Mesendoderm (in vitro differentiated cells): Measurements from ENCODE around the gene ZNF778.

ENCODE experiments used
- DNase-seq: peaks from one replicate; pipeline ENCODE4 v3.0.0; 2013
- H2AK5ac ChIP-seq: 2 replicates; pipeline ENCODE4 v1.6.1; 2013; ENCODE audit warnings: low read length, inconsistent platforms
- H2BK120ac ChIP-seq: 2 replicates; pipeline ENCODE4 v1.6.1; 2013; ENCODE audit warnings: low read depth, mild to moderate bottlenecking, low read length, moderate library complexity, mixed read lengths
- H2BK15ac ChIP-seq: replicated peaks from 2 replicates; pipeline ENCODE4 v1.6.1; 2013; ENCODE audit warnings: low read depth, mild to moderate bottlenecking, moderate library complexity
- H2BK5ac ChIP-seq: 2 replicates; pipeline ENCODE4 v1.6.1; 2013; ENCODE audit warnings: low read length, inconsistent platforms
- H3K18ac ChIP-seq: 2 replicates; pipeline ENCODE4 v1.6.1; 2013; ENCODE audit warnings: mild to moderate bottlenecking, low read length, mixed read lengths
- H3K23ac ChIP-seq: one replicate; pipeline ENCODE4 v1.6.1; 2013; ENCODE audit warnings: low read length
- H3K27ac ChIP-seq: 2 replicates; pipeline ENCODE4 v1.5.1; 2013; ENCODE audit warnings: low read depth, mild to moderate bottlenecking, inconsistent platforms, low read length, moderate library complexity
- H3K27me3 ChIP-seq: 2 replicates; pipeline ENCODE4 v1.6.1; 2013; ENCODE audit warnings: low read length, control low read depth, mild to moderate bottlenecking, inconsistent platforms; ENCODE audit not compliant: insufficient read depth, poor library complexity
- H3K36me3 ChIP-seq: 2 replicates; pipeline ENCODE4 v1.6.1; 2013; ENCODE audit warnings: low read length, inconsistent platforms; ENCODE audit not compliant: control insufficient read depth, insufficient read depth
- H3K4ac ChIP-seq: one replicate; pipeline ENCODE4 v1.6.1; 2013; ENCODE audit warnings: low read depth, mild to moderate bottlenecking, low read length, moderate library complexity
- H3K4me1 ChIP-seq: 2 replicates; pipeline ENCODE4 v1.6.1; 2013; ENCODE audit warnings: low read depth, low read length, inconsistent platforms; ENCODE audit not compliant: control insufficient read depth
- H3K4me2 ChIP-seq: 2 replicates; pipeline ENCODE4 v1.6.1; 2013; ENCODE audit warnings: low read length
- H3K4me3 ChIP-seq: 2 replicates; pipeline ENCODE4 v1.5.1; 2013; ENCODE audit warnings: mild to moderate bottlenecking, low read length
- H3K56ac ChIP-seq: one replicate; pipeline ENCODE4 v1.6.1; 2013; ENCODE audit warnings: low read length
- H3K79me1 ChIP-seq: 2 replicates; pipeline ENCODE4 v1.6.1; 2013; ENCODE audit warnings: low read length, inconsistent platforms
- H3K79me2 ChIP-seq: 2 replicates; pipeline ENCODE4 v1.6.1; 2013; ENCODE audit warnings: mild to moderate bottlenecking, low read length; ENCODE audit not compliant: control insufficient read depth, insufficient read depth
- H3K9ac ChIP-seq: 2 replicates; pipeline ENCODE4 v1.6.1; 2013; ENCODE audit warnings: low read length, inconsistent platforms
- H4K5ac ChIP-seq: one replicate; pipeline ENCODE4 v1.6.1; 2013; ENCODE audit warnings: low read length
- H4K8ac ChIP-seq: one replicate; pipeline ENCODE4 v1.6.1; 2013; ENCODE audit warnings: low read depth, mild to moderate bottlenecking, control low read depth, low read length, moderate library complexity
- WGBS: extraction: QIAGEN DNeasy Blood & Tissue Kit; methylation state at CpG from one replicate; pipeline ENCODE4 v1.1.7; 2013; ENCODE audit warnings: low lambda C conversion rate, missing lambda C conversion rate; ENCODE audit not compliant: insufficient coverage; ENCODE audit errors: extremely low coverage; 5-methylcytosine and 5-hydroxymethylcytosine counted together

Gene ZNF778

DNA sequence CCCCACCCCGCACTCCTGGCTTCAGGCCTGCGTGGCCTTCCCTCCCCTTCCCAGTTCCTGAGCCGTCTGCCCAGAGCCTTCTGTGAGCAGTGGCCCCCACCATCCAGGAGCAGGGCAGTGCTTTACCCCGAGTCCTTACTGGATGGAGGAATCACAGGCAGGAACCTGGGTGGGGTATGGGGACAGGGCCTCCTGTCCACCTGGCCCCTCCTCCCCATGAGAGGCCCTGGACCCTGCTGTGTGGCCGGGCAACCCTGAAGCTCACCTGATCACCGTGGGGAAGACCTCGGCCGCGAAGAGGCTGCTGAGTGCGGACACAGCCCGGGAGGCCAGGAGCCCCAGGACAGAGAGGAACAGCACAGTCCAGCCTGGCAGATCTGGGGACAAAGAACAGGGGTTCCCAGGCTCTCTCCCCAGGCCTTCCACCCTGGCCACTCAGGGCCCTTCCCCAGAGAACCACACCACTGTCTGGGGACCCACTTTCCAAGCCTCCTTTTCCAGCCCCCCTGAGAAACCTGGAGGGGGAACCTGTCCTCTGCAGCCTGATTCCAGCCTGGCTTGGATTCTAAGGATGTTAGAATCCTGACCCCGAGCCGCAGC, 20.4 kb upstream of the ZNF778 start:
- H3K27ac ChIP-seq, result no peak overlapping the region
- no peak overlapping the region for H2BK15ac ChIP-seq
- WGBS, result no CpG with 5 or more reads among the region's 13 CpGs
- no peak overlapping the region for H3K4me3 ChIP-seq
- H3K36me3 ChIP-seq, result no peaks in the 10 kb centered on the region
- no peaks in the 10 kb centered on the region for H3K4me1 ChIP-seq
- no peak for DNase-seq
- no peak overlapping the region for H2AK5ac ChIP-seq
- no peak overlapping the region for H4K8ac ChIP-seq
- H4K5ac ChIP-seq, result no peak overlapping the region
- H3K56ac ChIP-seq, result no peak overlapping the region
- H2BK120ac ChIP-seq, result no peak overlapping the region
- no peak overlapping the region for H3K4ac ChIP-seq
- H3K9ac ChIP-seq, result no peak overlapping the region
- no peak overlapping the region for H3K4me2 ChIP-seq
- no peak overlapping the region for H3K18ac ChIP-seq
- peaks cover 3% of the 10 kb centered on the region for H3K27me3 ChIP-seq
- H3K23ac ChIP-seq, result no peak overlapping the region
- no peak overlapping the region for H2BK5ac ChIP-seq
- no peaks in the 10 kb centered on the region for H3K79me1 ChIP-seq
- H3K79me2 ChIP-seq, result no peaks in the 10 kb centered on the region

DNA sequence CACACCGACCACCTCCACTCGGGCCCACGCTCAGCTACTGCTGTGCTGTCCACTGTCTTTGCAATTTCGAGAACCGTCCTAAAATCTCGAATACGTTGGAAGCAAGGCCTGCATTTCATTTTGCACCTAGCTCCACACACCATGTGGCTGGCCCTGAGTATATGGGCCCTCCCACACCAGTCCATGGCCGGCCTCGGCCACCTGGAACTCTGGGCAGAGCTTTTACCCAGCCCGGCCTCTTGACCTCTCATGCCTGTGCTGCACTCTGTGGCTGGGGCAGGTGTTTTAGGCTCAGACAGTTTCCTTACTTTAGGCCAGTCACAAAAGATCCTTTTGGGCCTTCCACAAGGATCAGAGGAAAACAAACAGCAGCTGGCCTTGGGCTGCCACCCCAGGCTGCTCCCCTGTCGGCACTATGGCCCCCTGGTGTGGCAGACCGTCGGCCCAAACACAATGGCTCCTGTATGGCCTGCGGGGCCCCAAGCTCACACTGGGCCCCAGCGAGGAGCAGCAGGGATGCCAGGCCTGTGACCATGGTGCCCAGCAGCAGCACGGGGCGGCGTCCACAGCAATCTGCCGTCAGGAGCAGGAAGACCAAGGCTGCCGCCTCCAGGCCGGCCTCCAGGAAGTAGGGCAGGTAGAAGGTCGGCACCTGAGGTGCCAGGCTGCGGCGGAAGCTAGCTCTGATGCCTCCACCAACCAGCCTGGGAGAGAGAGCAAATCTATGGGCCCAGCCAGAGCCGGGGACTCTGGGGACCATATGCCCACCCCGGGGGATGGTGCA, 19.7 kb upstream of the ZNF778 start:
- no peaks in the 10 kb centered on the region for H3K36me3 ChIP-seq
- DNase-seq, result no peak
- H3K27me3 ChIP-seq, result peaks cover 8% of the 10 kb centered on the region
- no peak overlapping the region for H3K56ac ChIP-seq
- H3K9ac ChIP-seq, result no peak overlapping the region
- no CpG with 5 or more reads among the region's 26 CpGs for WGBS
- no peak overlapping the region for H3K4me2 ChIP-seq
- no peak overlapping the region for H4K5ac ChIP-seq
- H3K4me1 ChIP-seq, result no peaks in the 10 kb centered on the region
- no peak overlapping the region for H2BK15ac ChIP-seq
- no peak overlapping the region for H2BK5ac ChIP-seq
- H4K8ac ChIP-seq, result no peak overlapping the region
- no peak overlapping the region for H3K18ac ChIP-seq
- no peaks in the 10 kb centered on the region for H3K79me1 ChIP-seq
- H3K23ac ChIP-seq, result no peak overlapping the region
- no peak overlapping the region for H3K4me3 ChIP-seq
- no peaks in the 10 kb centered on the region for H3K79me2 ChIP-seq
- no peak overlapping the region for H2AK5ac ChIP-seq
- no peak overlapping the region for H3K27ac ChIP-seq
- H2BK120ac ChIP-seq, result no peak overlapping the region
- H3K4ac ChIP-seq, result no peak overlapping the region

DNA sequence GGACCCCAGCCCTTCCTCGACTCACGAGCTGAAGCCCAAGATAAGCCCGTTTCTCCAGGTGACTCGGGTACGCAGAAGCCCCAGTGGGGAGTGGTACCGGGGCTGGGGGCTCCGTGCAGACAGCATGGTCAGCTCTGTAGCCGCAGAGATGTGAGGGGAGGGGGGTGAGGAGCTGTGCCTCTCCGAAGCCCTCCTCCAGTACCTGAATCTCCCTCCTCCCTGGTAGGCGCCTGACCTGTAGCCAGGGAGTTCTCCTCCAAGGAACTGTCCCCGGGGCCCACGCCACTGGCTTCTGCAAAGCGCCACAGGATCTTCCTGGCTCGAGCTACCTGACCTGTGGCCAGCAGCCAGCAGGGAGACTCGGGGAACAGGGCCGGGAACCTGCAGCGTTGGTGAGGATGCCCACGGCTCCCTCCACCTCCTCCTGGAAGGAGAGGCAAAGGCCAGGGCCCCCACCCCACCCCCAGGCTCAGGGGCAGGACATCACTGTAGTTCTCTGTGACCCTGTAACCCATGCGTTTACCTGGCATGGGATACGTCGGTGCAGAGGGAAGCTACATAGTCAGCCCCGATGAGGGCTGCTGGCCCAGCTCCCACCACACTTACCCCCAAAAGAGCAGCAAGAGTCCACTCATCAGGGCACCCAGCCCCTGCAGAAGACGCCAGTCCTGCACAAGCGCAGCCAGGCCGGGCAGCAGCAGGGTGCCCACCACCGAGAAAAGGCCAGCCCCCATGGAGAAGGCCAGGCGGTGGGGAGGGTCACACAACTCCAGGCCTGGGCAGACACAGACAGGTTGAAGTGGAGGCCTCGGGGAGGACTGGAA, 18.9 kb upstream of the ZNF778 start:
- no peak overlapping the region for H3K4ac ChIP-seq
- no peak overlapping the region for H4K5ac ChIP-seq
- no peaks in the 10 kb centered on the region for H3K36me3 ChIP-seq
- no peak overlapping the region for H3K18ac ChIP-seq
- H2AK5ac ChIP-seq, result no peak overlapping the region
- no peak overlapping the region for H3K27ac ChIP-seq
- H4K8ac ChIP-seq, result no peak overlapping the region
- no peak overlapping the region for H3K56ac ChIP-seq
- no peak overlapping the region for H3K4me2 ChIP-seq
- no peaks in the 10 kb centered on the region for H3K4me1 ChIP-seq
- no peak overlapping the region for H2BK15ac ChIP-seq
- H3K79me2 ChIP-seq, result no peaks in the 10 kb centered on the region
- WGBS, result no CpG with 5 or more reads among the region's 28 CpGs
- no peak overlapping the region for H3K4me3 ChIP-seq
- no peak overlapping the region for H2BK120ac ChIP-seq
- no peaks in the 10 kb centered on the region for H3K79me1 ChIP-seq
- H3K27me3 ChIP-seq, result peaks cover 12% of the 10 kb centered on the region
- DNase-seq, result no peak
- no peak overlapping the region for H3K23ac ChIP-seq
- H3K9ac ChIP-seq, result no peak overlapping the region
- H2BK5ac ChIP-seq, result no peak overlapping the region

DNA sequence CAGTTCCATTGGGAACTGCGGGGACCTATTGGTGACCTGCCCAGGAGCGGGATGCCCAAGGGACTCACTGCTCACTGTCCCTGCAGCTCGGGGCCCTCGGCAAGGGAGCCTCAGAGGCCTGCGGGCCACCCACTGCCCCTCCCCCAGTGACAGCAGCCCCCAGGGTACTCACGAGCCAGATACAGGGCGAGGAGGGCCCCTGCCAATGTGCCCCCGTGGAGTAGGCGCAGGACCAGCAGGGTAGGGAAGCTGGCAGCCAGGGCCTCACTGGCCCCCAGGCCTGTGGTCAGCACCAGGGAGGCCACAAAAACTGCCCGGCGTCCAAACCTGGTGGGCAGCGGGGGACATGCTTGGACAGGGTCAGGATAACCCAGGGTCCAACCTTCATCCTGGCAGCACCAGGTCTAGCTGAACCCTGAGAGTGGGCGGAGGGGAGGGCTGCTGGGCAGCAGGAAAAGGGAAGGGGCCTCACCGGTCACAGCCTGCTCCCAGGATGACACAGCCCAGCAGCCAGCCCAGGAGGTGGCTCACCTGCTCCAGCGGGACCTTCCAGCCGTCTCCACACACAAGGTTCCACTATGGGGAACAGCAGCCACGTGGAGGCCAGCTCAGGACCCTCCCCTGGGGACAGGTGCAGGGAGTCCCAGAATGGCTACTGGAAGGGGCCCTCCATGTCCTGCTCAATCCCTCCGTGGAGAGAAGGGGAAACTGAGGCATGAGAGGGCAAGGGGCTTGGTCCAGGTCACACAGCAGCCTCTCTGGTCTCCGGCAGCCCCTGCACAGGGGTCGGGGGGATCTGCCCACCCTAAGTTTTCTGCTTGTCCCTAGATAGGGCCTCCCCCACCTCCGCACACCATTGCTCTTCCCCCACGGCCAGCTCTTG, 18.0 kb upstream of the ZNF778 start:
- no peak for DNase-seq
- no CpG with 5 or more reads among the region's 22 CpGs for WGBS
- H3K27me3 ChIP-seq, result peaks cover 12% of the 10 kb centered on the region

DNA sequence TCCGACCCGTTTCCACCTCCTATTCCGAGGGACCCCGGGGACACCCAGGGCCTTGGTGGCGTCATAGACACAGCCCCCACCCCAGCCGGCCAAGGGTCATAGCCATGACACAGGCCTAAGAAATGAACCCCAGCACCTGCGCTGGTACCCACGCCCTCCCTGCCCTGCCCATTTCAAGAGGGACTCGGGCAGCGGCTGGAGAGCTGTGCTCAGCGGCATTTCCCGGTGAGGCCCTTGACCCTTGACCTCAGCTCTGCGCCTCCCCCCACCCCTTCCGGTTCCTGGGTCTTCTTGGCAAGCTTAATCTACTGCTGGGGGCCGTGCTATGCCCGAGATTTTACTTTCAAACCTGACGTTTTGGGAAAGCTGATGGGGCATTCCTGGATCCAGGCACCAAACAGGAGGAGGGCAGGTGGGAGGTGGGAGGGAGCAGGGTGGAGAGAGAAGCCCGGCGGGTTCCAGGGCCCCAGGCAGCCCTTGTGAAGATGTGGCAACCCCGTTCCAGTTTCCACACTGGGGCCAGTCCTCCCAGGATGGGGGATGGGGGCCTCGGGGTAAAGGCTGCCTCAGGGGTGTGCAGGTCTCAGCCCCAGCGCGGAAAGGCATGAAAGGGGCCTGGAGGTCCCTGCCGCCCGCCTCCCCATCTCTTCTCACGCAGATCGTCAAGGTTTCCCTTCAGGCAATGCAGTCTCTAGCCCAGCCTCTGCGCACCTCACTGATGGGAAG, 17.2 kb upstream of the ZNF778 start, which contains the start of gene SLC22A31:
TSS of gene SLC22A31 (minus strand) at position 414 of the 726 bp plus-strand sequence. CDS start at position 378, 36 bp downstream.
- Histone ChIP-seq H3K36me3 (no peaks in the 10 kb centered on the region), H3K79me2 (no peaks in the 10 kb centered on the region), H2BK5ac (no peak within 1 kb of the TSS), H2BK120ac (no peak within 1 kb of the TSS), H2AK5ac (no peak within 1 kb of the TSS), H4K8ac (no peak within 1 kb of the TSS), H3K27ac (no peak within 1 kb of the TSS), H3K4me1 (no peaks in the 10 kb centered on the region), H3K4me2 (peak within 1 kb of the TSS; percentile 91), H3K79me1 (no peaks in the 10 kb centered on the region), H3K9ac (peak within 1 kb of the TSS; percentile 61), H3K23ac (peak within 1 kb of the TSS; percentile 9), H3K56ac (peak within 1 kb of the TSS; percentile 81), H3K18ac (peak within 1 kb of the TSS; percentile 20), H3K4ac (no peak within 1 kb of the TSS), H3K27me3 (peaks cover 12% of the 10 kb centered on the region), H3K4me3 (peak within 1 kb of the TSS; percentile 40), H4K5ac (no peak within 1 kb of the TSS), H2BK15ac (no peak within 1 kb of the TSS)
- DNase-seq, result peak; percentile 28
- no CpG with 5 or more reads among the region's 28 CpGs for WGBS

More for the DNA sequence above, 18.0 kb upstream of the ZNF778 start:
- H3K27ac ChIP-seq, result no peak overlapping the region
- H3K18ac ChIP-seq, result no peak overlapping the region
- no peaks in the 10 kb centered on the region for H3K4me1 ChIP-seq
- H2BK15ac ChIP-seq, result no peak overlapping the region
- H2BK5ac ChIP-seq, result no peak overlapping the region
- no peak overlapping the region for H3K4ac ChIP-seq
- H3K79me1 ChIP-seq, result no peaks in the 10 kb centered on the region
- H3K4me2 ChIP-seq, result no peak overlapping the region
- no peak overlapping the region for H4K8ac ChIP-seq
- no peak overlapping the region for H2BK120ac ChIP-seq
- no peaks in the 10 kb centered on the region for H3K36me3 ChIP-seq
- H3K23ac ChIP-seq, result no peak overlapping the region
- H3K56ac ChIP-seq, result no peak overlapping the region
- no peak overlapping the region for H3K4me3 ChIP-seq
- H3K79me2 ChIP-seq, result no peaks in the 10 kb centered on the region
- no peak overlapping the region for H3K9ac ChIP-seq
- no peak overlapping the region for H2AK5ac ChIP-seq
- H4K5ac ChIP-seq, result no peak overlapping the region
